PC-3 (cell line): ENCODE results near the gene CFAP65. TPM values are rescaled to one million over a fixed set of nuclear protein-coding genes. Genes with fewer than 3 reads are reported as not detected.

Source experiments
- ATAC-seq: fragments of 200-7000 bp; cut with Tn5 transposase; 2 replicates; pipeline ENCODE4 v1.9.1; 2020; ENCODE audit warnings: mild to moderate bottlenecking, moderate library complexity
- BruUV-seq: library from RNA; stranded (reverse); fragments of 400-500 nt; replicated peaks from 2 replicates; lab custom pipeline; 2021; lab: Mats Ljungman, UMichigan
- CTCF ChIA-PET: fragments of 300-600 bp; sonication (Branson Sonifier 250); formaldehyde crosslinking; loops from one replicate; lab custom pipeline; 2022; ENCODE audit warnings: antibody characterized with exemption; lab: Charles Lee
- POLR2A ChIA-PET: fragments of 300-600 bp; sonication (Branson Sonifier 250); formaldehyde crosslinking; loops from one replicate; lab custom pipeline; 2022; ENCODE audit warnings: antibody characterized with exemption; ENCODE audit not compliant: unreplicated experiment; lab: Charles Lee
- DNase-seq: peaks from one replicate; pipeline ENCODE4 v3.0.0-alpha.2; 2015
- H2AFZ ChIP-seq: fragments of 300-600 bp; sonication (generic); 2 replicates; pipeline ENCODE4 v1.6.0; 2016; ENCODE audit warnings: antibody characterized with exemption, low read length
- H3F3A ChIP-seq: fragments of 300-600 bp; sonication (generic); one replicate; pipeline ENCODE4 v1.6.0; 2017; ENCODE audit warnings: antibody characterized with exemption, low read length, control low read depth, mild to moderate bottlenecking; ENCODE audit not compliant: unreplicated experiment
- H3K27ac ChIP-seq: fragments of 300-600 bp; sonication (generic); 2 replicates; pipeline ENCODE4 v1.5.1; 2016; ENCODE audit warnings: mild to moderate bottlenecking, low read length
- H3K27me3 ChIP-seq: fragments of 300-600 bp; sonication (generic); 2 replicates; pipeline ENCODE4 v1.6.1; 2016; ENCODE audit warnings: low read length, mixed read lengths
- H3K36me3 ChIP-seq: fragments of 300-600 bp; sonication (generic); 2 replicates; pipeline ENCODE4 v1.6.1; 2016; ENCODE audit warnings: low read depth, mixed run types, low read length, mixed read lengths
- H3K4me1 ChIP-seq: fragments of 300-600 bp; sonication (generic); 2 replicates; pipeline ENCODE4 v1.5.1; 2016; ENCODE audit warnings: low read length; ENCODE audit not compliant: insufficient read depth
- H3K4me2 ChIP-seq: fragments of 300-600 bp; sonication (generic); 2 replicates; pipeline ENCODE4 v1.6.0; 2016; ENCODE audit warnings: low read length
- H3K4me3 ChIP-seq: fragments of 300-600 bp; sonication (generic); 2 replicates; pipeline ENCODE4 v1.5.1; 2016; ENCODE audit warnings: mild to moderate bottlenecking, low read length, mixed read lengths
- H3K79me2 ChIP-seq: fragments of 300-600 bp; sonication (generic); 2 replicates; pipeline ENCODE4 v1.6.1; 2017; ENCODE audit warnings: low read length, mixed read lengths
- H3K9ac ChIP-seq: fragments of 300-600 bp; sonication (generic); 2 replicates; pipeline ENCODE4 v1.6.0; 2016; ENCODE audit warnings: mild to moderate bottlenecking, low read length
- H3K9me2 ChIP-seq: fragments of 300-600 bp; sonication (generic); replicated peaks from 2 replicates; pipeline ENCODE4 v1.6.1; 2016; ENCODE audit warnings: mixed run types, low read length, mixed read lengths
- H3K9me3 ChIP-seq: fragments of 300-600 bp; sonication (generic); 2 replicates; pipeline ENCODE4 v1.6.1; 2016; ENCODE audit warnings: low read length, mixed read lengths
- H4K20me1 ChIP-seq: fragments of 300-600 bp; sonication (generic); 2 replicates; pipeline ENCODE4 v1.6.1; 2016; ENCODE audit warnings: low read length, mixed read lengths
- CTCF ChIP-seq: fragments of 300-600 bp; sonication (generic); conservative IDR thresholded peaks from 2 replicates; pipeline ENCODE4 v1.5.1; 2017; ENCODE audit warnings: antibody characterized with exemption, low read depth, mild to moderate bottlenecking, low read length
- EZH2 ChIP-seq: fragments of 300-600 bp; sonication (generic); IDR thresholded peaks from one replicate; pipeline ENCODE4 v1.6.1; 2017; ENCODE audit warnings: antibody characterized with exemption, mild to moderate bottlenecking, low read length; ENCODE audit not compliant: unreplicated experiment
- EZH2phosphoT487 ChIP-seq: fragments of 300-600 bp; sonication (generic); IDR thresholded peaks from 2 replicates; pipeline ENCODE4 v1.6.1; 2018; ENCODE audit warnings: mild to moderate bottlenecking, antibody characterized with exemption, low read length, borderline replicate concordance
- intact Hi-C: fragments of 100-400 bp; cut with micrococcal nuclease; formaldehyde crosslinking; loops from 2 replicates; pipeline ENCODE4 v1.9.0; 2023
- total RNA-seq: library from RNA; depleted of rRNA; stranded (reverse); fragments of >200 nt; gene quantifications from 2 replicates; pipeline ENCODE4 v1.2.3, GENCODE V29; 2014

Gene CFAP65
- total RNA-seq, 1 experiment from 2014 or later, result 0.18 TPM

GRCh38 chr2:218995972-218996711 lies 45.2 kb downstream of the CFAP65 start:
- intact Hi-C loops, result no loop called here
- Histone ChIP-seq H3K79me2 (no peaks in the 10 kb centered on the region), H3F3A (no peaks in the 10 kb centered on the region), H3K4me3 (peak overlapping the region; percentile 65), H4K20me1 (no peaks in the 10 kb centered on the region), H3K9me3 (no peaks in the 10 kb centered on the region), H3K27ac (no peak overlapping the region), H3K4me2 (peak overlapping the region; percentile 90), H2AFZ (peak overlapping the region; percentile 76), H3K9me2 (no peaks in the 10 kb centered on the region), H3K27me3 (no peaks in the 10 kb centered on the region), H3K36me3 (no peaks in the 10 kb centered on the region), H3K4me1 (peaks cover 30% of the 10 kb centered on the region), H3K9ac (peak overlapping the region; percentile 50)
- TF ChIP-seq EZH2 (no peak), CTCF (peak; percentile 93)
- ChIA-PET POLR2A (no interaction called here), CTCF (interaction anchor here (0.9 to 1.2 kb wide), 3 partner anchors 123 to 283 kb away, joined by 3 to 10 read pairs (median 4); partner anchors contain the start of gene DNAJB2)
- DNase-seq, result peak; percentile 92
- BruUV-seq, result TSS peak; percentile 89
- peak; percentile 79 for ATAC-seq

DNA sequence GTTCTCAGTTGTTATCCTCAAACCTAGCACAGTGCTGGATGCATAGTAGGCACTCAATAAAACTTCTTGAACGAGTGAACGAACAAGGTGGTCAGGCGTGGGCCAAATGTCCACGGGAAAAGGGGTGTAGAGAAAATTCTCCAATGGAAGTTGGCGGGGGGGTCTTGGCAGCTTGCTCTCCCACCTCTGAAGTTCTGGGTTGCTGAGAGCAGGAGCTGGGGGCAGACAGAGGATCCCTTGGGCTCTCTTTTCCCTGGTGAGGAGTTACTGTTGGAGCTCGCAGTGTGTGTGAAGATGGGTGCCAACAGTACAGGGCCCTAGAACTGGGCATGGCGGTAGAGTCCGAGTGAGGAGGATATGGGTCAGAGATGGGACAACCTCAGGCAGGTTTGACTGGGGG lies 45.8 kb downstream of the CFAP65 start:
- H3K4me3 ChIP-seq, result no peak overlapping the region
- H3K79me2 ChIP-seq, result no peaks in the 10 kb centered on the region
- POLR2A ChIA-PET, result no interaction called here
- H3K27ac ChIP-seq, result no peak overlapping the region
- H3K4me1 ChIP-seq, result peaks cover 26% of the 10 kb centered on the region
- CTCF ChIA-PET, result interaction anchor here (0.5 to 1.2 kb wide), 5 partner anchors 16 to 283 kb away, joined by 3 to 10 read pairs (median 4); partner anchors contain the start of gene DNAJB2
- BruUV-seq, result no TSS peak
- H3K9me3 ChIP-seq, result no peaks in the 10 kb centered on the region
- H4K20me1 ChIP-seq, result no peaks in the 10 kb centered on the region
- no peak for DNase-seq
- peak overlapping the region; percentile 90 for H3K4me2 ChIP-seq
- H3K27me3 ChIP-seq, result no peaks in the 10 kb centered on the region
- H3F3A ChIP-seq, result no peaks in the 10 kb centered on the region
- no peak for ATAC-seq
- no peak overlapping the region for H3K9ac ChIP-seq
- TF ChIP-seq CTCF (no peak), EZH2 (no peak), EZH2phosphoT487 (no peak)
- no peak overlapping the region for H2AFZ ChIP-seq
- intact Hi-C loops, result no loop called here
- H3K9me2 ChIP-seq, result no peaks in the 10 kb centered on the region
- no peaks in the 10 kb centered on the region for H3K36me3 ChIP-seq
